ENCODE data around the gene OLIG1. TPM values are rescaled to one million over a fixed set of nuclear protein-coding genes. Genes with fewer than 3 reads are reported as not detected.

The OLIG1 gene
- total and polyA plus RNA-seq, 2 of the 4 experiments (the other 2 are of a cell fraction): not detected

GRCh38 chr21:33080776-33081175 is 10.8 kb downstream of the OLIG1 start:
- no peak for ATAC-seq (ENCODE audit: low read depth)
- Histone ChIP-seq H2AK9ac (replicated peaks; ENCODE audit: low read depth, low read length, poor library complexity) (no peak overlapping the region), H3K18ac (ENCODE audit: low read depth, low read length) (no peak overlapping the region), H2BK15ac (ENCODE audit: low read depth, low read length) (no peak overlapping the region), H4K20me1 (ENCODE audit: insufficient read depth, low read length) (no peaks in the 10 kb centered on the region; the same call in 1 of the 2 replicates), H2BK20ac (ENCODE audit: low read depth, low read length) (no peak overlapping the region), H3K4me1 (ENCODE audit: control insufficient read depth, insufficient read depth, low read length) (peaks cover 2% of the 10 kb centered on the region; the same call in 1 of the 2 replicates), H2AK5ac (ENCODE audit: low read depth, low read length) (no peak overlapping the region), H3K9ac (ENCODE audit: low read depth, low read length) (no peak overlapping the region), H3K27ac (ENCODE audit: insufficient read depth, low read length) (no peak overlapping the region), H4K5ac (ENCODE audit: low read depth, low read length) (no peak overlapping the region), H3K9me1 (ENCODE audit: insufficient read depth, low read length) (no peaks in the 10 kb centered on the region), H3K27me3 (ENCODE audit: control insufficient read depth, insufficient read depth, low read length) (peaks cover 25% of the 10 kb centered on the region), H3K9me3 (ENCODE audit: control insufficient read depth, insufficient read depth, low read length) (no peaks in the 10 kb centered on the region), H3K56ac (ENCODE audit: extremely low read depth, insufficient read depth, low read length) (no peak overlapping the region), H3K36me3 (ENCODE audit: control insufficient read depth, insufficient read depth, low read length) (no peaks in the 10 kb centered on the region), H2BK5ac (ENCODE audit: low read depth, low read length, poor library complexity, severe bottlenecking) (no peak overlapping the region), H2AFZ (replicated peaks; ENCODE audit: low read length, poor library complexity) (no peak overlapping the region), H4K8ac (ENCODE audit: low read depth in 2 of 2, low read length in 2 of 2) (no peak overlapping the region), H2BK120ac (ENCODE audit: low read depth, low read length) (no peak overlapping the region), H3K4me2 (ENCODE audit: low read depth, low read length) (no peak overlapping the region), H3K4ac (ENCODE audit: low read depth, low read length) (no peak overlapping the region), H3K23ac (ENCODE audit: low read depth, low read length) (no peak overlapping the region), H4K91ac (ENCODE audit: insufficient read depth, low read depth, low read length) (no peak overlapping the region), H3K79me1 (ENCODE audit: low read depth in 1 of 2, low read length in 2 of 2) (no peaks in the 10 kb centered on the region), H3K4me3 (ENCODE audit: insufficient read depth, low read depth, low read length) (no peak overlapping the region), H3K14ac (replicated peaks; ENCODE audit: low read depth, low read length) (no peak overlapping the region)
- DNase-seq: no peak
- POLR2A ChIA-PET (ENCODE audit: unreplicated experiment): no interaction called here
- WGBS, 2 experiments (ENCODE audit: extremely low coverage in 2 of 2, insufficient read length in 1 of 2): 83% methylated on average over 1 of the region's 3 CpGs; no CpG with 5 or more reads in 1 of the 2 experiments
- intact Hi-C loops (cut with micrococcal nuclease): no loop called here
- CTCF ChIA-PET: interaction anchor here (0.6 kb wide), 1 partner anchor 41 kb away, joined by 3 read pairs; no protein-coding TSS in a partner anchor
- no peak for TF ChIP-seq CEBPB (IDR thresholded peaks at IDR 0.05; ENCODE audit: low read depth, low read length)
- TF ChIP-seq RAD21 (IDR thresholded peaks at IDR 0.05; ENCODE audit: low read length): no peak
- TF ChIP-seq MAFK (IDR thresholded peaks at IDR 0.05; ENCODE audit: low read depth, low read length): no peak
- TF ChIP-seq NFE2L2 (IDR thresholded peaks at IDR 0.05; ENCODE audit: low read depth, low read length): no peak
- TF ChIP-seq MAZ (IDR thresholded peaks at IDR 0.05; ENCODE audit: borderline replicate concordance, low read depth, low read length): no peak
- no peak for TF ChIP-seq RCOR1 (IDR thresholded peaks at IDR 0.05; ENCODE audit: insufficient replicate concordance, low read length)
- no peak for TF ChIP-seq CHD1 (IDR thresholded peaks at IDR 0.05; ENCODE audit: low read depth, low read length)
- no peak for TF ChIP-seq BHLHE40 (IDR thresholded peaks at IDR 0.05; ENCODE audit: low read depth, low read length)
- in situ Hi-C loops (cut with MboI; ENCODE audit: low sequenced_read_pairs): no loop called here
- BruUV-seq (replicated peaks): no TSS peak
- dilution Hi-C loops (cut with HindIII; ENCODE audit: low sequenced_read_pairs, unreplicated experiment): no loop called here
